Activated naive CD8-positive, alpha-beta T cell treated with anti-CD3 and anti-CD28 coated beads, Interleukin-2, amount 50 U/mL, for 16 hours (primary cell): ENCODE results near the gene PCCA.
"Not testable (repeated sequence)": the region's sequence is repeated elsewhere in the genome, so short reads cannot be mapped to it uniquely, and the experiment has no call there.

Source experiments
- DNase-seq: peaks from one replicate; pipeline ENCODE4 v3.0.0-alpha.2; 2020; ENCODE audit warnings: low read depth, low spot score

The PCCA gene

DNA sequence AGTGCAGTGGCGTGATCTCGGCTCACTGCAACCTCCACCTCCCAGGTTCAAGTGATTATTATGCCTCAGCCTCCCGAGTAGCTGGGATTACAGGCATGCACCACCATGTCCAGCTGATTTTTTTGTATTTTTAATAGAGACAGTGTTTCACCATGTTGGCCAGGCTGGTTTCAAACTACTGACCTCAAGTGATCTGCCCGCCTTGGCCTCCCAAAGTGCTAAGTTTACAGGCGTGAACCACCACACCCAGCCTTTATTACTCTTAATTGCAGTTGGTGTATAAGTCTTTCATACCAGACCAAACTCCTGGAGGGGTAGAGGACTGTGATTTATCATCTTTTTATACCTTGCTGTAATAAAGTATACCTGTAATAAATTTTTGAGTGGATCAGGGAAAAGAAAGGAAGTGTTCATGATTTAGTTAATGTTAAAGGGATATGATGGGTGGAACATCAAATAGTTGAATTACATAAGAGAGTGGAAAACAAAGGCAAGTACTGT lies 52.6 kb downstream of the PCCA start:
- not testable (repeated sequence) for DNase-seq

DNA sequence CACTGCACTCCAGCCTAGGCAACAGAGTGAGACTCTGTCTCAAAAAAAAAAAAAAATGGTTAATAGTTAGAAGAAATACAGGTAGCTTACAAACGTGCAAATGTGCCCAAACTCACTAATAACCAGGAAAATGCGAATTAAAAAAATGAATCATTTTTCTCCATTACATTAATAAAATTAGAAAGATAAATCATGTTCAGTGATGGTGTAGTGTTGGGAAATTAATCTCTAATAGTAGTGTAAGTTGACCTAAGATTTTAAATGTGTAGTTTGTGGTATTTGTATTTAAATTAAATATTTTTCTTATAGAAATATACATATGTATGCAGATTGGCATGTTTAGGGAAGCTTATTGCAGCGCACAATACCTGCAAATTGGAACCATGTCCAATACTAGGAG lies 57.6 kb downstream of the PCCA start:
- DNase-seq, result no peak

DNA sequence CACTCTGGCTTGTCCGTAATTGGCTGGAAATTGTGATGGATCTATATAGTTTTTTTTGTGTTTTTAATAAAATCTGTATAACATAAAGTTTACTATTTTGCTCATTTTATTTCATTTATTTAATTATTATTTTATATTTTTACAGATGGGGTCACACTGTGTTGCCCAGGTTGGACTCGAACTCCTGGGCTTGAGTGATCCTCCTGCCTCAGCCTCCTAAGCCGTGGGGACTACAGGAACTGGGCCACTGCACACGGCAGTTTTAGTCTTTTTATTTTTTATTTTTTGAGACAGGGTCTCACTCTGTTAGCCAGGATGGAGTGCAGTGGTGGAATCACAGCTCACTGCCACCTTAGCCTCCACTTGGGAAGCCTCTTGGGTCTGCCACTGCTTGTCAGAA lies 58.9 kb downstream of the PCCA start:
- no peak for DNase-seq

DNA sequence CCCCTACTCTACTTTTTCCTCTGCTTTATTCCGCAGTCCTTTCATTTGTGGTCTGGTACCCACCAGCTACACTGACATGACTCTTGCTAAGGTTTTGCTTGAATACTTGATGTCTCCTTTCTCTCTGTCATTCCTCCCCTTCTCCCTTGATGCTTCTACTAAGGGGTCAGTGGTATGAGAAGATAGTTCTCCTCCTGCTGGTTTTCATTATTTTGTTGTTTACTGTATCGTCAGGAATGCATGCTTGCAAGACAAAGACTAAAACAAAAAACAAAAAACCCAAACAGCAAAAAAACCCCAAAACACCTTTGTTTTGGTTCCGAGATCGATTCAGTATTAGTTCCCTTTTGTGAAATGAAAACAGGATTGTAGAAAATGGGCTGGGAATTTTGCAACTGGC lies 59.5 kb downstream of the PCCA start:
- no peak for DNase-seq

DNA sequence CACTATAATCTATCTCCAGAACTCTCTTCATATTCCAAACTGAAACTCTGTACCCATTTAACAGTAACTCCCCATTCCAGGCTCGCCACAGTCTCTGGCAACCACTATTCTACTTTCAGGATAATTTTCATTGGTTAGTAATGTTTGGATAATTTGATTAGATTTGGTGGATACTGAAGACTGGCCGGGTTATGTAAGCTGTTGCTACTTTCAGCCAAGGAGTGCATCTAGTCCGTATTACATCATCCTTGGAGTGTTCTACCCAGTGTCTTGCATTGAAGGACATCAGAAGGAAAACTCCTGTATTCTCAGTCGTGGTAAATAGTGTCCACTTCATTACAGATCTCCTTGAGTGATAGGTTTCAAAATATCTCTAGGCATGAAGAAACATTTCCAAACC lies 60.5 kb downstream of the PCCA start:
- no peak for DNase-seq

DNA sequence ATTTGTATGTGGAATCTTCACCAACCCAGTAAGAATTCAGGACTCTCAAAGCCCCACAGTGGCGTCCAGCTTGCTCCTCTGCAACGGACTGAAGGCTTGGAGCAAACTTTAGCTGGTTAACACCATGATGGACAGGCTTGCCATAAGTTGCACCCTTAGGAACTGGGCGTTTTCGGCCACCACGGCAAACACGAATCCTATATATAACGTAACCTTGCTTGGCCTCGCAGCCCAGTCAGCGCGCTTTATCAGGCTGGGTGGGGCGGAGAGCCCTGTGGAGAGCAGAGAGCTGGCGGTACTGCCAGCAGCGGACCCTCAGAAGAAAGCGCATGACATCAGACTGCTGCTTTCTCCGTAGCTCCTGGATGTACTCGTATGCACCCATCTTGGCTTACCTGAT lies 61.8 kb downstream of the PCCA start:
- DNase-seq, result not testable (repeated sequence)

DNA sequence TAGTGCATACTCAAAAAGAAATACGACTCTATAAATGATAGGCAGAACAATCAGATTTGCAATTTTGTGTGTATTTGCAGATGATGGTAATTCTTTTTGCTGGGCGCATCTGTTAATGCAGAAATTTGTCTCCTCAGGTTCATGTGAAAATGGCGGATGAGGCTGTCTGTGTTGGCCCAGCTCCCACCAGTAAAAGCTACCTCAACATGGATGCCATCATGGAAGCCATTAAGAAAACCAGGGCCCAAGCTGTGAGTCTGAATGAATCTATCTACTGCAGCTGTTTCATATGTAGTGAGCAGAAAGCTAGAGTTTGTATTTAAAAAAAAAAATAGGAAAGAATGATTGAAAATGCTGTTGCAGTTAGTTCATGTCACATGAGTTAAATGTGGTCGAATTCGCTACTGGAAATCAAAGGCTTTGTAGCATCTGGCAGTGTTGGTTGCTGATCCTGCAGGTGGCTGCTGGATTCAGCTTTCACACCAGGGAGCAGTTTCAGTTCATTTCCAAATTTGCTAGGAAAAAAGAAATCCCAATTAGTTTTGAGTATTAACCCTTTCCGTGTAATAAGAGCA lies 66.0 kb downstream of the PCCA start:
- DNase-seq, result no peak

DNA sequence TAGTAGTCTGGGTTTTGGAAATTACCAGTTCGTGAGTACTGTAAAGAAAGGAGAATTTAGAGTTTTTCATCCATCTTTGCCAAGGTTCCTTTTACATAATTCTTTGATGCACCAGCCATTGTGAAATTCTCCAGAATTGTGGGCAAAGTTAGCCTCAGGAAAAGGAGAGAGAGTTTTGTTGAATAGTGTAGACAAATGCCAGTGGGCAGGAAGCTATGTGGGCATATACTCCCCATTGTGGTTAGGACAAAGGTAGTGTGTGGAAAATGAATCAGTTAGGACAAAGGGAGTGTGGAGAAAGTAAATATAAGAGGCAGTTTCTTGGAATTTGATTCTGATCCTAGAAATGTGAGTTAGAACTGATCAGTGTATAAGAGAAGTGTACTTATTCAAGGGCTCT lies 67.9 kb downstream of the PCCA start:
- no peak for DNase-seq

DNA sequence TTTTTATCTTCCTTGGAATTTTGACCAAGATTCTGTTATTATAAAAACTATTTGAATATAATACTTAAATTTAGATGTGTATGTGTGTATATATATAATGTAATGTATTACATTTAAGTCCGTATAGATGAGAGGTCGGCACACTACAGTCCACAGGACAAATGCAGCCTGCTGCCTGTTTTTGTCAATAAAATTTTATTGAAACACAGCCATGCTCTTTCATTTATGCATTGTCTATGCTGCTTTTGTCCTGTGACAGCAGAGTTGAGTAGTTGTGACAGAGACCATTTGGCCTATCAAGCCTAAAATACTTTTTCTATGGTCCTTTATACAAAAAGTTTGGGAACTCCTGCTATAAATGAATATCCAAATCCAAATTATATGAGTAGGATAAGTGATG lies 69.7 kb downstream of the PCCA start:
- no peak for DNase-seq

DNA sequence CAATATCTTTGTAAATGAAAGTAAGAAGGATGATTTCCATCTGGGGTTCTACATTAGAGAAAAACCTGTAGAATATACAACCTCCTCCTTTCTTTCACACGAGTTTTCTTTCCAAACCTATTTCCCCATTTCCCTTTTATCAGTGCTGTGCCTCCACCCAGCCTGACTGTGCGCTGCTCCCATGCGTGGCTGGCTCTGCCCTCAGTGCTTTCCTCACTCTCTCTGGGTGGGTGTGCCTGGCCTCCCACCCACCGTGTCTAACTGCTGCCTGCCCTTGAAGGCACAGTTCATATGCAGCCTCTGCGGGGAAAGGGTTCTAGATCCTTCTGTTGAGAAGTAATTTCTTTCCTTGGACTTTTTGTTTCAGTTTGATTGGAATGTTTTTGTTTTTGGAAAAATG lies 70.7 kb downstream of the PCCA start:
- DNase-seq, result no peak

DNA sequence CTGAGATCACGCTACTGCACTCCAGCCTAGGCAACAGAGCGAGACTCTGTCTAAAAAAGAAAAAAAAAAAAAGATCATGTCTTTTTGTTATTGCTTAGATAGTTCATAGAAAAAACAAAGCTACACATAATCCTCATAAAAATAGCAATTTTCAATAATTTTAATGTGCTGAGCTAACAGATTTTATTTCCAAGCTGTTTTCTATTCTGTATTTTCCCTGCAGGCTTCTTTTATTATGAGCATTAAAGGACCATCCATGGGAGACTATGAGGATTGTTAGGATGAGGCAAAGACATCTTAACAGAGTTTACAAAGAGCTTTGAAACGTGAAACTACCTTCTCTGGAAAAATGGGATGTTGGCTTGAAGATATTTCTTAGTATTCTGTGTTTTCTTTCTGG lies 71.6 kb downstream of the PCCA start:
- DNase-seq, result no peak

DNA sequence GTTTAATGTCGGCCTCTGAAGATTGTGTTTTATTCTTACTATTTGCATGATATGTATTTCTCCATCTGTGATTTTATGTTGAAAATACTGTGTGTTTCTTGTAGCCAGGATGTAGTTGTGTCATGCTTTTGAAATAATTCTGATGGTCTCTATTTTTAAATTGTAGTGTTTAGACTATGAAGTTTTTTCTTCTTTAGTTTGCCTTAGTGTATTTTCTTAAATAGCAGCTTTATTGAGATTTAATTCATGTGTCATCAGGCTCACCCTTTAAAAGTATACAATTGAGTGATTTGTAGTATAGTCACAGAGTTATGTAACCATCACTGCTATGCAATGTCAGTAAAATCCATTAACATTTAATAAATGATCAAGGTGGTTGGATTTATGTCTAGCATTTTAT lies 74.5 kb downstream of the PCCA start:
- DNase-seq, result no peak

DNA sequence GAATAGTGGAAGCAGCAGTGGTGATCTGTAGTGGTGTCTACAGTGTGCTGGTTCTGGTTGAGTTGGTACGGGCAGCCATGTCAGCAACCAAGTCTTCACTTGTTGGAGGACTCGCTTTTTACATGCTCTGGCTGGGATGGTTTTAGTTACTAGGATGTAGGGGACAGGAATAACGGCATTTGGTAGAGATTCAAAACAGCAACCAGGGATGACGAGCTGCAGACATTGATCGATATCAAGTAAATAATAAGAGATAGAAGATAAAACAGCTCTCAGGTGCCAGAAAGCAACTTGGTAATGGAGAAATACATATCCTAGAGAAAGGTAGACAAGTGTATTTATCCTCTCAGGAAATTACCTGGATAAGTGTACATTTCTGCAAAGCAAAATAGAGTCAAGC lies 84.3 kb downstream of the PCCA start:
- DNase-seq, result no peak

DNA sequence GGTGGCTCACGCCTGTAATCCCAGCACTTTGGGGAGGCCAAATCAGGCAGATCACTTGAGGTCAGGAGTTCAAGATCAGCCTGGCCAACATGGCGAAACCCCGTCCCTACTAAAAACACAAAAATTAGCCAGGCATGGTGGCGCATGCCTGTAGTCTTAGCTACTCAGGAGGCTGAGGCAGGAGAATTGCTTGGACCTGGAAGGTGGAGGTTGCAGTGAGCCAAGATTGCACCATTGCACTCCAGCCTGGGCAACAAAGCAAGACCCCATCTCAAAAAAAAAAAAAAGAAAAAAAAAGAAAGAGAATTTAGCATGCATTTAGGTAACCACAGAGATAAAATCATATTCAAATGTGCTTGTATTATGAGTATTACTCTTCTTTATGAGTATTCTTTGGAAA lies 85.6 kb downstream of the PCCA start:
- not testable (repeated sequence) for DNase-seq

DNA sequence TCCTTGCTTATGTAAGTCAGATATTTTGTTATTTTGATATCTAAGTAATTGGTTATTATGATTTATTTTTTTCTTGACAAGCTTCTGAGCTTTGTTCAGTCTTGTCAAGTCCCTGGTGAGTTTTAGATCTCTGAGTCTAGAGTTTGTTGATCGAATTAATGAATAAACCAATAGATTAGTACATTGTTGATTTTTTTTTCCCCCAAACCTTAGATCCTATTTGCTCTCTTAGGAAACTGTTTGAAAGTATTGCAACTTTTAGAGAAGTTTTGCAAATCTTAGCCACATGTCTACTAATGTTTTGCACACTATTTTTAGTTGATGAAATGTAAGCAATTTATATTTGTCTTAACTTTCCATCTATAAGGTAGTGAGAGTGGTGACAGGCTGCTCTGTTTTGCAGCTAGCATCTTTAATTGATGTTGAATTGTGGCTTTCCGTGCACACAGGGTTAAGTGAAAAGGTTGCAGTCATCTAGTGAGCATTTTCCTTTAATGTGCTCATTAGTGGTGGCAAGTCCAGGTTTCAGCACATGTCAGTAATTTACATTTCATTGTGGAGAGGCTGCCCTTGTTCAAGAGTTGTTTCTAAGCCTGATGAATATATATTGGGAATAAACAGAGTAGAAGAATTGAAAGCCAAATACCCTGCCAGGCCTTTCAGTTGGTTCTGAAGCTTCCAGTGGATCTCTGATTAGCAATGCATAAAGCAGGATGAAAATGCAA lies 86.3 kb downstream of the PCCA start:
- no peak for DNase-seq

DNA sequence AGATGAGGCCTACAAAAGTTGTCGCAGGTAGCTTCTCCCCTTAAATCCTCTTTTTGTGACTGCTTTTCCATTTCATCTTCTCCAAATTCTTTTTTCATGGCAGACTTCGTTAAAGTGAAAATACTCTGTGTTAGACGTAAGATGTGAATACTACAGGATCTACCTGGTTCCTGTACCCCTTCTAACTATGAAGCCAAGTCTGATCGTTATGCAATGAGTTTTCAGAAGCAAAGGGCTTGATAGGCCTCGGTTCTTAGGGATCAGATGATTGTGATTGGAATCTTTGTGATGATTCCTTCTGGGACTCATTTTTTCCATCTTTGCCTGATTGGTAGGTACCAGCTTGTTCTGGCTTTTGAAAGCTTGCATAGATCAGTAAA lies 86.9 kb downstream of the PCCA start:
- DNase-seq, result no peak

DNA sequence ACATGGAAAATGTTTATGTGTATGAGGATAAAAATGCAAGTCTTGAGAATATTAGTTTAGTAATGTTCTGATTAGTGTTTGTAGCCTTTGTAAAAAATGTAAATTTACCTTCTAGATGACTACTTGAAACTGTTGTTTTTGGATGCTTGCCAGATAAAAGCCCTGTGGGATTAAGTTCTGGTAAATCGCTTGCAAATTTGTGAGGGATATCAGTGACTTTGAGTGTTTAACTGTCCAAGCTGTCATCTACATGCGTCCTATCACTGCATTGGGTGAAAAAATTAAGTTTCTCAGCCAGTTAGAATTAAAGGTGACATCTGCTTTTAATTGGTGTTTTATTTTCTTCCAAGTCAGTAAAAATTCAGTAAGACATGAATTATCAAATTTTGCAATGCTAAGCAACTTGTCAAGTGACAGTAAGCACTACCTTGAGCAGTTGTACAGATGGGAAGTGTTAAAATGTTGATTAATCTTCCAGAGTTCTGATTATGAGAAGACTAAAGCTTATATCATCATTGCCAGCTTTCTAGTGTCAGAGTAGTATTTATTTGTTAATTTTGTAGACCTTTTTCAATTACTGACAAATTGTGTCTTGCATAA lies 88.0 kb downstream of the PCCA start:
- no peak for DNase-seq

DNA sequence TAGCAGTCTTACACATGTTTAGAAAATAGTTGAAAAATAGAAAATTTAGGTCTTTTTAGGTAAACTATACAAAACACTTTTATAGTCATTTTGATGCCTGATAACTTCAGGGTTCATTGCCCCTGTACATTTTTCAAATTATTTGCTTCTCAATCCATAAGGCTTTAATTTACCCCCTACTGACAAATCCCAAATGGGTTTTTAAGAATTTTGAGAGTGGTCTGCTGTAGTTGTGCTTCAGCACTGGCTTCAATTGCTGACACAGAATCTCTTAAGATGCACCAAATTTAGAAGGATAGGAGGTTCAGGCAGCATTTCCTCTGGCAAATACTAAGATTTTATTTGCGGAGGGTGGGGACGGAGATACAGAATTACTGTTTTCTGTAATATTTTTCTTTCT lies 89.4 kb downstream of the PCCA start:
- no peak for DNase-seq

DNA sequence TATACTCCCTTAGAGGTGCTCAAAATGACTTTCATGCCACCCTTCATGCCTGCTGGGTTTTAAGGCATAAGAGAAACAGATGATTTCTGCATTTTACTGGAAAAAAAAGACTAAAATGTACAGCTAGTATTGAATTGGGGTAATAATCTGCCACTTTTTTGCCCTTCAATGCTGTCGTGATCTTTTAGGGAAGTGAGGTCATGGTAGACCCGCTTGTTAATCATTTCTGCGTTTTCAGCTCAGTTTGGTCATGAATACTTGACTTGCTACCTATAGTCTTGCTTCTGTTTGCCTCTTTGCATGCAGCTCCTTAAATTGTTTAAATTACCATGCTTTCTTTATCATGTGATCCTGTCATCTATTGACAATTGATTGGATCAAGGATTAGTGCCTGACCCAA lies 90.4 kb downstream of the PCCA start:
- DNase-seq, result no peak

DNA sequence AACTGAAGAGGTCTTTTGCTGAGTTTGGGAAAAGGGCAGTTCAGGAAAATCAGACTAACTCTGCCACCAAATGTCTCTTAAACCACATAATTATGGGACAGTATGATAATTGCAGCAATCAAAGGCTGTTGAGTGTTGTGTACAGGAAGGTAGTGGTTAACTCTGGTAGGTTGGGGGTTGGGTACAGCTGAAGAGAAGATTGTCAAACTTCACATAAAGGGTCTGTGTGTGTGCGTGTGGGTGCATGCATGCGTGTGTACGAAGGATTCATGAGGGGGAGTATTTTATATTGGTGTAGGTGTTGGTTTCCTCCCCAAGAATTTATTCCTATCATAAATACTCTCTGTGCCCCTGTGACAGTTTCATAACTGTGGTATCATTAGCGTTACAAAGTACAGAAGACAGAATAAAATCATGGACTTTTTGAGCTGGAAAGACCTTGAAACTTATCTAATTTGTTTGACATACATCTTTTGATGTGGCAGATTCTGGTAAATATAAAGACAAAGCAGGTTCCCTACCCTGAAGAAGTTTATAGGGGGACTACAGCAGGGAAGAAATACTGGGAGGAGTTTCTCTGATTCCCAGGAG lies 94.1 kb downstream of the PCCA start:
- DNase-seq, result no peak

DNA sequence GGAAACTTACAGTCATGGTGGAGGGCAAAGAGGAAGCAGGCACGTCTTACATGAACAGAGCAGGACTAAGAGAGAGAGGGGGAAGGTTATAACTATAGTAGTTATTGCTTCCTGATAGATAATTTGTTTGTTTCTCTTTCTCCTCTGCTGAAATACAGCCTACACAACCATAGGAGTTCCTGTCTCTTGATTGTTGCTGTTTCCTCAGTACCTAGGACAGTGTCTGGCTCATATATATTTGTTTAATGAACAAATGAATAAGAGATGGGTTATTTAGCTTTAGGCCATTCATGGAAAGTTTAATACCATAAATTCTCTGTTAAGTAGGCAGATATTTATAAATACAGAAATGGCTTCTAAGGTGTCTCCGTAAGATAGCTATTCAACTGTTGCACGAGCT lies 95.2 kb downstream of the PCCA start:
- DNase-seq, result no peak

DNA sequence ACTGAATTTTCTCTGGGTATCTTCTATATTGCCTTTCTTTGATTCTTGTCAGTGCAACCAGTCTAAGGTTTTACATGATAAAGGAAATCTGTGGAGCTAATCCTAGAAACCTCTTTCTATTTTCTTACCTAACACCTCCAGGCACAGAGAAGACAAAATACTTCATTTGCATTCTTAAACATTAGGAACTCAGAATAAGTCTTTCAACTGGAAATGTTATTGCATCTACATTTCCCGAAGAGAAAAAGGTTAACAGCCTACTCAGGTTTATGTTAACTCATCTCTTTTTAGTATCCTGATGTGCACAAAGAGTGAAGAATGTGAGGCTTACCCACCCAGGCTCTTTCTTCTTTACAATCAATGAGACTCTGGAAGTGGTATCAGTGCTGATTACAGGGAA lies 106.7 kb downstream of the PCCA start:
- no peak for DNase-seq

DNA sequence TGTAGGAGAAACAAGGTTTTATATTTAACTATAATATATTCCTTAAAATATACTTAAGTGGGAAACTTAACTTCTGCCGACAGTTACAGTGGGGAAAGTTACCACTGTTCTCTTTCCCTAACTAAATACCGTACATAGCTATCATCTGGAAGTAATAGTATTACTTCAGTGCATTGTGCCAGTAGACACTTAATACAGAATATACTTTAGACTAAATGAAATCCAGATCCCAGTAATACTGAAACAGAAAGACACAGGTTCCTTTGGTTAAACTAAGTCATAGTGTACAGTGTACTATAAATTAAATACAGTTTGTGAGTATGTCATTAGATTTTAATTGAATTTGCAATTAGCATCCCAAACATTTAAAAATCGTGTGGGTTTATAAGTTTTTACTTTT lies 107.5 kb downstream of the PCCA start:
- DNase-seq, result no peak
